Heart left ventricle (tissue), 16 donors: ENCODE measurements around the gene RAI1. TPM values are rescaled to one million over a fixed set of nuclear protein-coding genes. Genes with fewer than 3 reads are reported as not detected.

Source experiments
- ATAC-seq, 4 donors: fragments of 200-7000 bp; cut with Tn5 transposase; one replicate each; pipeline ENCODE4 v1.9.1; 2020 to 2022; ENCODE audit warnings: moderate library complexity in 4 of 4, mild to moderate bottlenecking in 3 of 4, moderate number of reproducible peaks in 1 of 4
- DNase-seq, 5 donors: peaks; one replicate each; pipeline ENCODE4 v3.0.0-alpha.2; 2020
- H3K27ac ChIP-seq, 12 donors: fragments of 200-600 bp; sonication (generic) in 4 of 12; one replicate each; pipeline versions ENCODE4 v1.5.0 to v1.8.0; 2016 to 2022; ENCODE audit warnings: mild to moderate bottlenecking in 2 of 12
- H3K27me3 ChIP-seq, 9 donors: fragments of 200-600 bp; sonication (generic) in 2 of 9; one replicate each; pipeline versions ENCODE4 v1.5.1 to v1.8.0; 2016 to 2022; ENCODE audit warnings: mild to moderate bottlenecking in 3 of 9
- H3K36me3 ChIP-seq, 9 donors: fragments of 200-600 bp; sonication (generic) in 2 of 9; one replicate each; pipeline versions ENCODE4 v1.5.0 to v1.8.0; 2018 to 2022; ENCODE audit warnings: mild to moderate bottlenecking in 2 of 9
- H3K4me1 ChIP-seq, 12 donors: fragments of 200-600 bp; sonication (generic) in 4 of 12; one replicate each; pipeline versions ENCODE4 v1.5.0 to v1.8.0; 2016 to 2022; ENCODE audit warnings: mild to moderate bottlenecking in 3 of 12
- H3K4me3 ChIP-seq, 12 donors: fragments of 200-600 bp; sonication (generic) in 4 of 12; one replicate each; pipeline versions ENCODE4 v1.5.0 to v1.8.0; 2017 to 2022; ENCODE audit warnings: mild to moderate bottlenecking in 9 of 12, moderate library complexity in 4 of 12
- H3K9me3 ChIP-seq, 12 donors: fragments of 200-600 bp; sonication (generic) in 4 of 12; one replicate each; pipeline versions ENCODE4 v1.5.0 to v1.8.0; 2016 to 2022; ENCODE audit warnings: mild to moderate bottlenecking in 1 of 12
- POLR2A ChIP-seq, 2 donors: fragments of 450-650 bp; IDR thresholded peaks; one replicate each; pipeline ENCODE4 v1.6.1; 2017; ENCODE audit warnings: antibody characterized with exemption in 2 of 2, mild to moderate bottlenecking in 2 of 2, moderate library complexity in 2 of 2
- WGBS, 4 donors: extraction: QIAGEN DNeasy Blood & Tissue Kit in 2 of 4; methylation state at CpG; one replicate each; pipeline versions ENCODE4 v1.1.5 to v1.1.7; 2013 to 2018; 5-methylcytosine and 5-hydroxymethylcytosine counted together
- intact Hi-C, 10 donors: fragments of 100-400 bp; cut with DNase I; formaldehyde crosslinking; loops; one replicate each; pipeline versions ENCODE4 v1.11.1 to v1.14.2; 2022
- polyA plus RNA-seq, 2 donors: library from polyadenylated mRNA; stranded (reverse); fragments of 200-250 nt; gene quantifications; one replicate each; pipeline ENCODE4 v1.2.3, GENCODE V29; 2013
- total RNA-seq, 9 donors: library from RNA; depleted of rRNA in 2 of 9; stranded (reverse); fragments of >200 nt in 2 of 9; fragmentation: NEBNext Ultra II Directional in 3 of 9; extraction: Animal tissue kit (Norgen Biotek cat#: 25700) in 3 of 9; gene quantifications; one replicate each; pipeline versions ENCODE4 v1.1.0 to v1.2.4, GENCODE V29; 2016 to 2023
- TF ChIP-seq, protein P1 (sequence below), 12 donors: fragments of 200-600 bp; sonication (generic) in 4 of 12; IDR thresholded peaks; one replicate each; pipeline versions ENCODE4 v1.5.0 to v1.8.0; 2018 to 2022; ENCODE audit warnings: antibody characterized with exemption in 12 of 12, mild to moderate bottlenecking in 5 of 12
- donor health status: ischemic (EF 13 %, LVEDD 7.1; RV severe dilation, severe dysfunction).
- donor health status: healthy with polysubstance abuse.
- donor health status: DM: no; HTN: yes; CAD: no.
- donor health status: DM: no; HTN: no; CAD: no.
- donor health status: ischemic (EF 25% LVEDD 6.9; RV normal size, moderate dysfunction).
- donor health status: ischemic (EF 25% LVEDD 5.7; RV mildly dilated, moderate dysfunction).
- donor health status: healthy.
- donor health status: DM: yes; HTN: yes; CAD: no.
- donor health status: ischemic (EF 35%, LVEDD 5.7; RV mildly dilated, moderate dysfunction).
- donor health status: nonischemic (EF 11% LVEDD 7.7; RV severe dilation, severe dysfunction).
- donor health status: DM: yes; HTN: yes; CAD: no.
- donor health status: PGD.
- donor health status: ischemic (EF 29% LVEDD 5.4; RV normal size, mild dysfunction).
- donor health status: nonischemic (EF 23%, LVEDD 6.1; RV moderate dilation, normal function).

The RAI1 gene
- total and polyA plus RNA-seq, 11 donors: 15.1 to 37.2 (median 20.8) TPM

DNA sequence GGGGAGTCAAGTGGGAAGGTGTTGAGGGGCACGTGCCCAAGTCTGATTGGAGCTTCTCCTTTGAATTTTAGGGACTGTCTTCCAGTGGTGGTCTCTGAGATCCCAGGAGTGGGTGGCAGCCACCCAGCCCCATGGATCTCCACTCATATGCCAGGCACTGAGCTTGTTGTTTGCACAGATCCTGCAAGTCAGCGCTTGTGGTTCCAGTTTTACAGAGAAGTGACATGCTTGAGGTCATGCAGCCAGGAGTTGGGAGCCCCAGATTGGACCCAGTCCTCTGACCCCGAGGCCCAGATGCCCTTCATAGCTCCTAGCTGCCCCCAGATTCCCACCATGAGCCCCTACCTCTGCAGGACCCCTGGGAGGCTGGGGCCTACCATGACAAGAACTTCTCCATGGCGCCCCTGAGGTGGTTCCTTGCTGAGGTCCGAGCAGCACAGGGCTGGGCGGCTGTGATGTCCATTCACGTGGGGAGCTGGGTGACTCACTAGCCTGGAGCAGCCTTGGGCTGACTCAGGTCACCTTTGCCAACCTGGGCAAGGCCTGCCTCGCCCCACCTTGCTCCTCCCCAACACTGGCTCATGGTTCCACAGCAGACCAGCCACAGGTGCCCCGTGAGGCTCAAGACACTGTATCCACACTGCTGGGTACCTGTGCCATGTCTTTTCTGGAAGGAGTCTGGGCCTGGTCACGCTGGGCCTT, 47.4 kb downstream of the RAI1 start:
- Histone ChIP-seq H3K4me1 (peaks cover 0 to 68% (median 45%) of the 10 kb centered on the region in 12 donors), H3K4me3 (no peak overlapping the region), H3K27me3 (peaks cover 0 to 9% (median 0%) of the 10 kb centered on the region in 9 donors), H3K9me3 (no peaks in the 10 kb centered on the region), H3K27ac (no peak overlapping the region), H3K36me3 (no peaks in the 10 kb centered on the region)
- intact Hi-C loops: loop anchor here in 1 of 10 donors (5.0 kb wide), 1 partner anchor 46 kb away; the partner anchor contains the start of gene RAI1
- DNase-seq (no peak), ATAC-seq (no peak)
- 86 to 93% (median 91%) methylated on average over 7 to 10 of the region's 10 CpGs for WGBS, 4 donors
- no peak for TF ChIP-seq POLR2A (IDR thresholded peaks at IDR 0.05)
- TF ChIP-seq, protein P1, sequence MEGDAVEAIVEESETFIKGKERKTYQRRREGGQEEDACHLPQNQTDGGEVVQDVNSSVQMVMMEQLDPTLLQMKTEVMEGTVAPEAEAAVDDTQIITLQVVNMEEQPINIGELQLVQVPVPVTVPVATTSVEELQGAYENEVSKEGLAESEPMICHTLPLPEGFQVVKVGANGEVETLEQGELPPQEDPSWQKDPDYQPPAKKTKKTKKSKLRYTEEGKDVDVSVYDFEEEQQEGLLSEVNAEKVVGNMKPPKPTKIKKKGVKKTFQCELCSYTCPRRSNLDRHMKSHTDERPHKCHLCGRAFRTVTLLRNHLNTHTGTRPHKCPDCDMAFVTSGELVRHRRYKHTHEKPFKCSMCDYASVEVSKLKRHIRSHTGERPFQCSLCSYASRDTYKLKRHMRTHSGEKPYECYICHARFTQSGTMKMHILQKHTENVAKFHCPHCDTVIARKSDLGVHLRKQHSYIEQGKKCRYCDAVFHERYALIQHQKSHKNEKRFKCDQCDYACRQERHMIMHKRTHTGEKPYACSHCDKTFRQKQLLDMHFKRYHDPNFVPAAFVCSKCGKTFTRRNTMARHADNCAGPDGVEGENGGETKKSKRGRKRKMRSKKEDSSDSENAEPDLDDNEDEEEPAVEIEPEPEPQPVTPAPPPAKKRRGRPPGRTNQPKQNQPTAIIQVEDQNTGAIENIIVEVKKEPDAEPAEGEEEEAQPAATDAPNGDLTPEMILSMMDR (IDR thresholded peaks at IDR 0.05): no peak

DNA sequence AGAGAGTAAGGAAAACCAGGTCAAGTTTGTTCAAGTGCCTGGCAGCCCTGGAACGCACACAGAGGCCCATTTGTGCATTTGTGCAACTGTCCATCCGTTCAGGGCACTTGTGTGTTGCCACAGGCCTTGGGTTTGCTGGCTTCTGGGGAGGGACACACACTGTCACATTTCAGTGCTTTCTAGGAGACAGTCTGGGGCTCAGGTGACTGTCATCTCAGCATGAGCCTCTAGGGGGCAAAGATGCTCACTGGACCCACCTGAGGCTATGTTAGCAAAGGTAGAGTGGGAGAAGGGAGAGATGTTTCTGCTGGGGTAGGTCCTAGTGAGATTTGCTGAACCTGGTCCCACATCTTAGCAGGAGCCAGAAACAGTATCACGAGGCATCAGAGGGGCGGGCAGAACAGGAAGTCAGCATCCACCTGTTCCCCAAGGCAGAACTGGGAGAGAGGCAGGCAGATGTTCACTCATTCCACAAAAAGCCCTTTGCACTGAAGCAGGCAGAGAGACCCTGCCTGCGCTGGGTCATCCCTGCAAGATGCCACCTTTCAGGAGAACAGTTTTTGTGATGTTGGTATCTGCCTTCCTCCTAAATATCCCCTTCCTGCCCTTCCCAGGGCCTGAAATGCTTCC, 48.5 kb downstream of the RAI1 start:
- no peaks in the 10 kb centered on the region for H3K27me3 ChIP-seq
- H3K27ac ChIP-seq: peak overlapping the region in 4 of 12 donors; percentile 16 to 55 (median 28)
- intact Hi-C loops: loop anchor here in 2 of 10 donors (5.0 to 10.0 kb wide), 2 partner anchors 47 to 55 kb away; partner anchors contain the start of gene RAI1 (in 1 of the 2)
- TF ChIP-seq, protein P1 (IDR thresholded peaks at IDR 0.05): peak; percentile 35 to 55 (median 44)
- no peak for TF ChIP-seq POLR2A (IDR thresholded peaks at IDR 0.05)
- DNase-seq: no peak
- peaks cover 0 to 63% (median 38%) of the 10 kb centered on the region in 12 donors for H3K4me1 ChIP-seq
- H3K4me3 ChIP-seq: no peak overlapping the region
- H3K36me3 ChIP-seq: no peaks in the 10 kb centered on the region
- peak in 2 of 4 donors; percentile 27 to 30 for ATAC-seq
- H3K9me3 ChIP-seq: no peaks in the 10 kb centered on the region
- 50 to 74% (median 62%) methylated on average over 5 of the region's 5 CpGs for WGBS, 4 donors

DNA sequence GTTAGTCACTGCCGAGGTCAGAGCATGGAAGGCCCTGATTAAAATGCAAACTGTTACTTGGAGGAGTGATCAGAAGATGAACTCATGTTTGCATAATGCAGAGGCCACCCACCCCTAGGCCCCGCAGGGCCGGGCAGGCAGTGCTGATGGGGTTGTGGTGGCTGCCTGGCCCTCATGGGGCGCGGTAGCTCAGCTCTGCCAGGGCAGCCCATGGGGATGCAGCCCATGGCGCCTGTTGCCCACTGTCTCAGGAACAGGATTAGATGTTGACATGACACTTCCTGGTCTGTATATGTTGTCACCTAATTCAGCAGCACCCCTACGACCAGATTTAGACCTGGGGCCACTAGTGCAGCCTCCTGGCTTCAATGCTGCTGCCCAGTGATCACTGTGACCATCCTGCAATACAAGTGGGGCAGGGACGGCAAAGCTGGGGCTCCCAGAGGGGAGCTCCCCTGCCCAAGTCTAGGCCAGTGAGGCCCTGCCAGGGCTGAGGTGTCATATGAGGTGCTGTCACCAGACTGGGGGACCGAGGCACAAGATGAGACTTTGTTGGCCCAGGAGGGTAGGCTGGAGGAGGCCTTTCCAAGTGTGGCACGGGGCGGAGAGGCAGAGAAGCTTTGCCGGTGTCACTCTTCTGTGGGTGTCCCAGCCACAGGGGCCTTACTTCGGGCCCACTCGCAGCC, 49.1 kb downstream of the RAI1 start:
- peaks cover 0 to 56% (median 32%) of the 10 kb centered on the region in 12 donors for H3K4me1 ChIP-seq
- H3K36me3 ChIP-seq: no peaks in the 10 kb centered on the region
- H3K27ac ChIP-seq: peak overlapping the region in 6 of 12 donors; percentile 16 to 55 (median 37)
- 38 to 69% (median 54%) methylated on average over 11 to 14 of the region's 14 CpGs for WGBS, 4 donors
- DNase-seq (peak in 1 of 5 donors; percentile 67), ATAC-seq (peak; percentile 35 to 59 (median 46))
- H3K27me3 ChIP-seq: no peaks in the 10 kb centered on the region
- intact Hi-C loops: loop anchor here in 1 of 10 donors (10.0 kb wide), 1 partner anchor 54 kb away; no protein-coding TSS in a partner anchor
- H3K4me3 ChIP-seq: no peak overlapping the region
- no peaks in the 10 kb centered on the region for H3K9me3 ChIP-seq
- TF ChIP-seq, protein P1 (IDR thresholded peaks at IDR 0.05): no peak
- no peak for TF ChIP-seq POLR2A (IDR thresholded peaks at IDR 0.05)
